ENCODE results near the gene TMEM82. TPM values are rescaled to one million over a fixed set of nuclear protein-coding genes. Genes with fewer than 3 reads are reported as not detected.

The TMEM82 gene
- total and polyA plus RNA-seq, 2 experiments from 2014 or later: 11.9 to 16.4 TPM

DNA sequence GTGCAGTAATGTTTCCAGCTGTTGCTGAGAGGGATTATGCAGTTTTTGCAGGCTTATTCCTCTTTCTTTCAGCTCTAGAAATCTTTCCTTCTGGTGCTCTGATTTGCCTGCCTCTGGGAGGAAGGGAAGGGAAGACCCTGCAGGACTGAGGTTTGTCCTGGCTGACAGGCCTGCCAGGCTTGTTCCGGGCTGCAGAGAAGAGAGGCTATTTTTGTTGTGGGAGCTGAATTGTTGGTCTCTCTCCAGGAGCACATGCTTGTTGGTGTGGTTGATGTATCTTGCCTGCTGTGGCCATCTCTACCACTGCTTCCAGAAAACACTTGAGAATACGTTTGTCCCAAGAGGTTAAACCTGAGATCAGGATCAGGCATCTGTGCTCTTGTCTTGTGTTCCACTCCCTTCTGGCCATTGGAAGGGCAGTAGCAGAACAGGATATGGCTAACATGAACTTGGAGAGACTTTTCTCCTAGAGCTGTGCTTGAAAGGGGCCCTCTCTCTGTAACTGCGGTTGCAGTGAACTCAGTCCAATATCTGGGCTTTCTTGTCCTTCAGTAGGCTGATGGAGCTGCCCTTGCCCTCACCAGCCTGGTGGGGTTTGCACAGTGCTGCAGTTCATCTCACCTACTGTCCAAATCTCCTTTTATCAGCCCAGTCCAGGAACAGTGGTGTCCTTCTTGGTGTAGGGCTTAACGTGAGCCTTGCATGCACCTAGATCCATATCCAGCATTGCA, 27.7 kb upstream of the TMEM82 start:
- TF ChIP-seq EZH2phosphoT487 (IDR thresholded peaks at IDR 0.05; ENCODE audit: low read depth, severe bottlenecking, unreplicated experiment) (no peak), EZH2 (IDR thresholded peaks at IDR 0.05; ENCODE audit: borderline replicate concordance) (no peak)
- TF ChIP-seq, protein P1, sequence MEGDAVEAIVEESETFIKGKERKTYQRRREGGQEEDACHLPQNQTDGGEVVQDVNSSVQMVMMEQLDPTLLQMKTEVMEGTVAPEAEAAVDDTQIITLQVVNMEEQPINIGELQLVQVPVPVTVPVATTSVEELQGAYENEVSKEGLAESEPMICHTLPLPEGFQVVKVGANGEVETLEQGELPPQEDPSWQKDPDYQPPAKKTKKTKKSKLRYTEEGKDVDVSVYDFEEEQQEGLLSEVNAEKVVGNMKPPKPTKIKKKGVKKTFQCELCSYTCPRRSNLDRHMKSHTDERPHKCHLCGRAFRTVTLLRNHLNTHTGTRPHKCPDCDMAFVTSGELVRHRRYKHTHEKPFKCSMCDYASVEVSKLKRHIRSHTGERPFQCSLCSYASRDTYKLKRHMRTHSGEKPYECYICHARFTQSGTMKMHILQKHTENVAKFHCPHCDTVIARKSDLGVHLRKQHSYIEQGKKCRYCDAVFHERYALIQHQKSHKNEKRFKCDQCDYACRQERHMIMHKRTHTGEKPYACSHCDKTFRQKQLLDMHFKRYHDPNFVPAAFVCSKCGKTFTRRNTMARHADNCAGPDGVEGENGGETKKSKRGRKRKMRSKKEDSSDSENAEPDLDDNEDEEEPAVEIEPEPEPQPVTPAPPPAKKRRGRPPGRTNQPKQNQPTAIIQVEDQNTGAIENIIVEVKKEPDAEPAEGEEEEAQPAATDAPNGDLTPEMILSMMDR (IDR thresholded peaks at IDR 0.05; ENCODE audit: poor library complexity): no peak
- H2AFZ ChIP-seq: no peak overlapping the region
- peaks cover 6% of the 10 kb centered on the region for H4K20me1 ChIP-seq (ENCODE audit: insufficient read depth, poor library complexity, severe bottlenecking)
- WGBS (ENCODE audit: low lambda C conversion rate, missing lambda C conversion rate): 77% methylated on average over 4 of the region's 4 CpGs
- H3K27ac ChIP-seq: peak overlapping the region; percentile 14
- H3K79me2 ChIP-seq: peaks cover 57% of the 10 kb centered on the region
- H3K4me2 ChIP-seq: no peak overlapping the region
- peaks cover 16% of the 10 kb centered on the region for H3K4me1 ChIP-seq (ENCODE audit: insufficient read depth)
- H3K4me3 ChIP-seq: no peak overlapping the region
- no peaks in the 10 kb centered on the region for H3K9me3 ChIP-seq (ENCODE audit: low read depth)
- no peaks in the 10 kb centered on the region for H3K36me3 ChIP-seq (replicated peaks; ENCODE audit: insufficient read depth, low read depth)
- H3K9me2 ChIP-seq (replicated peaks; ENCODE audit: insufficient read depth): no peaks in the 10 kb centered on the region
- DNase-seq (ENCODE audit: low spot score): no peak
- H3K27me3 ChIP-seq: no peaks in the 10 kb centered on the region

DNA sequence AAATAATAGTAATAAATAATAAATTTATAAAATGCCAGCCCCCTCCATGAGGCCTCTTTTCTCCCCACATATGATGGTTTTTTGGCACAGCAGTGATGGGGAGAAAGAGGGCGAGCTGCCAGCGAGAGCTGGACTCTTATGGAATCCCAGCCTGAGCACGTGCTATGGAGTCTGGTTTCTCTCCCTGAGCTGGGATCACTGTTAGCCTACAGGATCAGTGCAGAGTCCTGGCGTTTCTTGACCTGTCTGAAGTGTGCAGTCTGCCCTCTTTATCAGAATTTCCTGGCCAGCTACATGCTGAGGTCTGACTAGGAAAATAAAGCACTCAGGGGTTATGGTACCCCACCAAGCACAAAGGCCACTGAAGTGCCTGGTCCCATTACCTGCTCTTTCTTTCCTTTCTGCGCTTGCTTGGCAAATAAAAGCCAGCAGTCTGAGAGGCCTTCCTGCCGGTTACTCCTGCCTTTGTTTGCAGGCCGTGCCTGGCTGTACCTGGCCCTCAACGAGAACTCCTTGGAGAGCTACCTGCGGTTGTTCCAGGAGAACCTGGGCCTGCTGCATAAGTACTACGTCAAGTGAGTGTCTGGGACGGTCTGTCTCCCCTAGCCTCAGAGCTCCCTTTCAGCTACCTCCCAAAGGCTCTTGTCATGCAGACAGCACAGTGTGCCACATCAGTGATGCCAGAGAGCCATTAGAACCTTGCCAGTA, 24.7 kb upstream of the TMEM82 start:
- Histone ChIP-seq H3K9me3 (ENCODE audit: low read depth) (no peaks in the 10 kb centered on the region), H3K4me1 (ENCODE audit: insufficient read depth) (peaks cover 16% of the 10 kb centered on the region), H3K9me2 (replicated peaks; ENCODE audit: insufficient read depth) (no peaks in the 10 kb centered on the region), H3K27ac (peak overlapping the region; percentile 76), H3K79me2 (peaks cover 28% of the 10 kb centered on the region), H4K20me1 (ENCODE audit: insufficient read depth, poor library complexity, severe bottlenecking) (no peaks in the 10 kb centered on the region), H3K4me2 (no peak overlapping the region), H2AFZ (no peak overlapping the region), H3K36me3 (replicated peaks; ENCODE audit: insufficient read depth, low read depth) (no peaks in the 10 kb centered on the region), H3K4me3 (no peak overlapping the region), H3K27me3 (no peaks in the 10 kb centered on the region)
- WGBS (ENCODE audit: low lambda C conversion rate, missing lambda C conversion rate): 73% methylated on average over 11 of the region's 11 CpGs
- no peak for DNase-seq (ENCODE audit: low spot score)
- TF ChIP-seq EZH2 (IDR thresholded peaks at IDR 0.05; ENCODE audit: borderline replicate concordance): no peak
- no peak for TF ChIP-seq EZH2phosphoT487 (IDR thresholded peaks at IDR 0.05; ENCODE audit: low read depth, severe bottlenecking, unreplicated experiment)
- TF ChIP-seq, protein P1 (IDR thresholded peaks at IDR 0.05; ENCODE audit: poor library complexity): no peak

DNA sequence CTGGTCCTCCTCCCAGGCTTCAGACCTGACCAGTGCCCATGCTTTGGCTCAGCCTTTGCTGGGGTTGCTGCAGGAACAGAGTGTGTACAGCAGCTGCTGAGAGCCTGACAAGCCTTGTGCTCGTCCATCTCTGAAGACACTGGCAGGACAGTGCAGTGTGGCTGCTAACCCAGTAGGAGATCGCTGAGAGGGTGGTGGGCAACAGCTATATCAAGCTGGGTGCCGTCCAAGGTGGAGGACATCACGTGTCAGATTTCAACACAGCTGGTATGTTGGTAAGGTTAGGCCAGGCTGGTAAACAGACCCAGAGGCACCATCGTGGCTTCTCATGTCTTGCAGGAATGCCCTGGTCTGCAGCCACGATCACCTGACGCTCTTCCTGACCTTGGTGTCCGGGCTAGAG, 24.1 kb upstream of the TMEM82 start:
- no peak for DNase-seq (ENCODE audit: low spot score)
- 86% methylated on average over 8 of the region's 8 CpGs for WGBS (ENCODE audit: low lambda C conversion rate, missing lambda C conversion rate)
- no peaks in the 10 kb centered on the region for H4K20me1 ChIP-seq (ENCODE audit: insufficient read depth, poor library complexity, severe bottlenecking)
- TF ChIP-seq, protein P1 (IDR thresholded peaks at IDR 0.05; ENCODE audit: poor library complexity): no peak
- TF ChIP-seq EZH2 (IDR thresholded peaks at IDR 0.05; ENCODE audit: borderline replicate concordance) (no peak), EZH2phosphoT487 (IDR thresholded peaks at IDR 0.05; ENCODE audit: low read depth, severe bottlenecking, unreplicated experiment) (no peak)
- H3K27ac ChIP-seq: peak overlapping the region; percentile 76
- H3K79me2 ChIP-seq: peaks cover 22% of the 10 kb centered on the region
- H3K36me3 ChIP-seq (replicated peaks; ENCODE audit: insufficient read depth, low read depth): no peaks in the 10 kb centered on the region
- H3K27me3 ChIP-seq: no peaks in the 10 kb centered on the region
- H3K4me3 ChIP-seq: no peak overlapping the region
- no peak overlapping the region for H2AFZ ChIP-seq
- H3K4me1 ChIP-seq (ENCODE audit: insufficient read depth): peaks cover 16% of the 10 kb centered on the region
- no peaks in the 10 kb centered on the region for H3K9me3 ChIP-seq (ENCODE audit: low read depth)
- no peaks in the 10 kb centered on the region for H3K9me2 ChIP-seq (replicated peaks; ENCODE audit: insufficient read depth)
- H3K4me2 ChIP-seq: no peak overlapping the region

Measured in hepatocyte (in vitro differentiated cells).